WTC11 (cell line): Measurements from ENCODE around the gene GCDH. TPM values are rescaled to one million over a fixed set of nuclear protein-coding genes. Genes with fewer than 3 reads are reported as not detected.

Source experiments
- ATAC-seq: fragments of 200-7000 bp; cut with Tn5 transposase; 2 replicates; pipeline ENCODE4 v1.10.0; 2021; ENCODE audit warnings: mild to moderate bottlenecking, moderate library complexity
- CTCF ChIA-PET: fragments of 300-600 bp; sonication (Branson Sonifier 250); formaldehyde crosslinking; loops from one replicate; lab custom pipeline; 2021; ENCODE audit warnings: antibody characterized with exemption; lab: Charles Lee
- POLR2A ChIA-PET: fragments of 350-600 bp; sonication (Branson Sonifier 250); formaldehyde crosslinking; loops from one replicate; lab custom pipeline; 2021; ENCODE audit warnings: antibody characterized with exemption; lab: Charles Lee
- DNase-seq: peaks from one replicate; pipeline ENCODE4 v3.0.0; 2021; ENCODE audit warnings: low spot score
- H3K27ac Mint-ChIP-seq: 2 replicates; pipeline ENCODE4 v1.8.0; 2021; ENCODE audit warnings: mixed read lengths
- H3K27me3 Mint-ChIP-seq: 2 replicates; pipeline ENCODE4 v1.8.0; 2021; ENCODE audit warnings: low read depth, mild to moderate bottlenecking, moderate library complexity, mixed read lengths
- H3K36me3 Mint-ChIP-seq: 2 replicates; pipeline ENCODE4 v1.8.0; 2021; ENCODE audit warnings: mixed read lengths
- H3K4me1 Mint-ChIP-seq: 2 replicates; pipeline ENCODE4 v1.8.0; 2022; ENCODE audit warnings: mixed read lengths
- H3K4me3 Mint-ChIP-seq: 2 replicates; pipeline ENCODE4 v1.8.0; 2021; ENCODE audit warnings: mild to moderate bottlenecking, moderate library complexity, mixed read lengths
- H3K9me3 Mint-ChIP-seq: 2 replicates; pipeline ENCODE4 v1.8.0; 2021; ENCODE audit warnings: mixed read lengths
- CREM ChIP-seq: sonication (generic); formaldehyde crosslinking; IDR thresholded peaks from 2 replicates; pipeline ENCODE4 v1.8.1; 2022; ENCODE audit warnings: mild to moderate bottlenecking, missing genetic modification reagents, moderate library complexity
- CTCF ChIP-seq: fragments of 200-600 bp; IDR thresholded peaks from 2 replicates; pipeline ENCODE4 v1.8.0; 2022; ENCODE audit warnings: antibody characterized with exemption
- E2F4 ChIP-seq: sonication (generic); formaldehyde crosslinking; IDR thresholded peaks from 2 replicates; pipeline ENCODE4 v1.8.1; 2022; ENCODE audit warnings: low read depth, mild to moderate bottlenecking, moderate library complexity, missing genetic modification reagents, borderline replicate concordance
- ETV6 ChIP-seq: sonication (generic); formaldehyde crosslinking; IDR thresholded peaks from 2 replicates; pipeline ENCODE4 v1.8.1; 2022; ENCODE audit warnings: mild to moderate bottlenecking, missing genetic modification reagents
- FOXP4 ChIP-seq: sonication (generic); formaldehyde crosslinking; IDR thresholded peaks from 2 replicates; pipeline ENCODE4 v1.8.0; 2022; ENCODE audit warnings: mild to moderate bottlenecking, missing genetic modification reagents
- HMGA2 ChIP-seq: fragments of 250-450 bp; sonication (Bioruptor Pico); IDR thresholded peaks from 2 replicates; pipeline ENCODE4 v1.4.0; 2021; ENCODE audit warnings: mild to moderate bottlenecking, moderate library complexity
- IRF2 ChIP-seq: sonication (generic); formaldehyde crosslinking; IDR thresholded peaks from 2 replicates; pipeline ENCODE4 v1.8.0; 2022; ENCODE audit warnings: low read depth, missing genetic modification reagents, borderline replicate concordance
- MXD4 ChIP-seq: fragments of 250-450 bp; sonication (Bioruptor Pico); IDR thresholded peaks from 2 replicates; pipeline ENCODE4 v1.8.0; 2021; ENCODE audit warnings: mild to moderate bottlenecking, moderate library complexity, borderline replicate concordance
- RORB ChIP-seq: fragments of 250-450 bp; sonication (Bioruptor Pico); IDR thresholded peaks from 2 replicates; pipeline ENCODE4 v1.9.0; 2021; ENCODE audit warnings: mild to moderate bottlenecking
- STAT6 ChIP-seq: sonication (generic); formaldehyde crosslinking; conservative IDR thresholded peaks from 2 replicates; pipeline ENCODE4 v1.8.1; 2023; ENCODE audit warnings: mild to moderate bottlenecking, low read depth, missing genetic modification reagents, moderate library complexity
- TP53 ChIP-seq: sonication (generic); formaldehyde crosslinking; IDR thresholded peaks from 2 replicates; pipeline ENCODE4 v1.8.1; 2023; ENCODE audit warnings: mild to moderate bottlenecking, missing genetic modification reagents
- USF1 ChIP-seq: sonication (generic); formaldehyde crosslinking; IDR thresholded peaks from 2 replicates; pipeline ENCODE4 v1.8.0; 2022; ENCODE audit warnings: mild to moderate bottlenecking, missing genetic modification reagents
- ZNF232 ChIP-seq: sonication (generic); formaldehyde crosslinking; IDR thresholded peaks from 2 replicates; pipeline ENCODE4 v1.8.0; 2022; ENCODE audit warnings: mild to moderate bottlenecking, missing genetic modification reagents
- ZNF423 ChIP-seq: fragments of 250-450 bp; sonication (Bioruptor Pico); IDR thresholded peaks from 2 replicates; pipeline ENCODE4 v2.1.2; 2022; ENCODE audit warnings: mild to moderate bottlenecking, moderate library complexity
- ZNF532 ChIP-seq: fragments of 250-450 bp; sonication (Bioruptor Pico); IDR thresholded peaks from 2 replicates; pipeline ENCODE4 v1.9.0; 2021; ENCODE audit warnings: mild to moderate bottlenecking, borderline replicate concordance
- ZSCAN18 ChIP-seq: fragments of 250-450 bp; sonication (Bioruptor Pico); IDR thresholded peaks from 2 replicates; pipeline ENCODE4 v2.1.2; 2022; ENCODE audit warnings: mild to moderate bottlenecking, moderate library complexity
- total RNA-seq: library from RNA; stranded (reverse); gene quantifications from 3 replicates; pipeline ENCODE4 v1.2.3, GENCODE V29; 2021
- TF ChIP-seq, protein P1 (sequence below): sonication (generic); formaldehyde crosslinking; IDR thresholded peaks from 2 replicates; pipeline ENCODE4 v1.8.1; 2023; ENCODE audit warnings: mild to moderate bottlenecking, missing genetic modification reagents

The GCDH gene
- total RNA-seq, 1 experiment from 2014 or later: 69.0 TPM

DNA sequence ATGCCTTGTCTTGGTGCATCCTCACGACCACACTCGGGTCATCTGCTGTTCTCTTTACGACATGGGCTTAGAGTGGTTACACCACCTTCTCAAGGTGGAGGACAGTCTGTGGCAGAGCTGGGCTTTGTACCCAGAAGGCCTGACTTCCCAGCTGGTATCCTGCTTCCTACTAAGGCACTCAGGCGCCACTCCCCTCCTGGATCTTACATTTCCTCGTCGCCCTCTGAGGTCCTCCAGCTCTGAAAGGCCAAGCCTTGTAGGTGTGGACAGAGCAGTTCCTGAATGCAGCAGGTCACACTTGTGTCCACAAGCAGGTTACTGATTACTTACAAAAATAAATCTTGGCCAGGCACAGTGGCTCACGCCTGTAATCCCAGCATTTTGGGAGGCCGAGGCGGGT lies 16.2 kb downstream of the GCDH start:
- H3K27ac Mint-ChIP-seq: no peak overlapping the region
- DNase-seq (no peak), ATAC-seq (no peak)
- H3K4me1 Mint-ChIP-seq: peaks cover 4% of the 10 kb centered on the region
- POLR2A ChIA-PET: interaction anchor here (1.3 kb wide), 1 partner anchor 16 kb away, joined by 3 read pairs; the partner anchor contains the start of gene GCDH
- no peaks in the 10 kb centered on the region for H3K27me3 Mint-ChIP-seq
- no peak overlapping the region for H3K4me3 Mint-ChIP-seq
- H3K36me3 Mint-ChIP-seq: no peaks in the 10 kb centered on the region
- no peaks in the 10 kb centered on the region for H3K9me3 Mint-ChIP-seq
- CTCF ChIA-PET: interaction anchor here (1.8 to 2.5 kb wide), 3 partner anchors 22 to 82 kb away, joined by 6 to 8 read pairs (median 8); no protein-coding TSS in a partner anchor
- TF ChIP-seq ZNF232 (CRISPR knock-in tag) (no peak), E2F4 (CRISPR knock-in tag) (no peak), TP53 (CRISPR knock-in tag) (no peak), MXD4 (CRISPR knock-in tag) (no peak), HMGA2 (no peak), CTCF (no peak), IRF2 (CRISPR knock-in tag) (no peak), ETV6 (CRISPR knock-in tag) (no peak), USF1 (CRISPR knock-in tag) (no peak), FOXP4 (no peak), STAT6 (CRISPR knock-in tag) (no peak), CREM (CRISPR knock-in tag) (no peak)
- TF ChIP-seq, protein P1, sequence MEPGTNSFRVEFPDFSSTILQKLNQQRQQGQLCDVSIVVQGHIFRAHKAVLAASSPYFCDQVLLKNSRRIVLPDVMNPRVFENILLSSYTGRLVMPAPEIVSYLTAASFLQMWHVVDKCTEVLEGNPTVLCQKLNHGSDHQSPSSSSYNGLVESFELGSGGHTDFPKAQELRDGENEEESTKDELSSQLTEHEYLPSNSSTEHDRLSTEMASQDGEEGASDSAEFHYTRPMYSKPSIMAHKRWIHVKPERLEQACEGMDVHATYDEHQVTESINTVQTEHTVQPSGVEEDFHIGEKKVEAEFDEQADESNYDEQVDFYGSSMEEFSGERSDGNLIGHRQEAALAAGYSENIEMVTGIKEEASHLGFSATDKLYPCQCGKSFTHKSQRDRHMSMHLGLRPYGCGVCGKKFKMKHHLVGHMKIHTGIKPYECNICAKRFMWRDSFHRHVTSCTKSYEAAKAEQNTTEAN: no peak

GRCh38 chr19:12912571-12912970 lies 21.6 kb downstream of the GCDH start:
- H3K4me1 Mint-ChIP-seq: peaks cover 27% of the 10 kb centered on the region
- ATAC-seq: no peak
- no peaks in the 10 kb centered on the region for H3K36me3 Mint-ChIP-seq
- peak overlapping the region; percentile 53; the same call in 1 of the 2 replicates for H3K4me3 Mint-ChIP-seq
- ChIA-PET POLR2A (interaction anchor here (0.6 to 1.8 kb wide), 6 partner anchors 17 to 47 kb away, joined by 3 to 9 read pairs (median 5); partner anchors contain the start of genes GCDH and RAD23A), CTCF (interaction anchor here (0.9 to 3.7 kb wide), 8 partner anchors 16 to 152 kb away, joined by 3 to 31 read pairs (median 5); partner anchors contain the start of gene GCDH)
- H3K9me3 Mint-ChIP-seq: no peaks in the 10 kb centered on the region
- peaks cover 6% of the 10 kb centered on the region for H3K27me3 Mint-ChIP-seq
- DNase-seq: no peak
- peak overlapping the region; percentile 94 for H3K27ac Mint-ChIP-seq
- no peak for TF ChIP-seq RORB
- TF ChIP-seq ZNF423 (CRISPR knock-in tag): no peak
- TF ChIP-seq MXD4 (CRISPR knock-in tag): no peak
- no peak for TF ChIP-seq IRF2 (CRISPR knock-in tag)
- TF ChIP-seq ZNF532 (CRISPR knock-in tag): no peak
- no peak for TF ChIP-seq ZSCAN18 (CRISPR knock-in tag)
